ENCODE measurements around the gene KRTAP3-3.

- TF ChIP-seq EP300 (IDR thresholded peaks at IDR 0.05) (no peak), POLR2A (IDR thresholded peaks at IDR 0.05) (no peak)
- TF ChIP-seq, protein P1, sequence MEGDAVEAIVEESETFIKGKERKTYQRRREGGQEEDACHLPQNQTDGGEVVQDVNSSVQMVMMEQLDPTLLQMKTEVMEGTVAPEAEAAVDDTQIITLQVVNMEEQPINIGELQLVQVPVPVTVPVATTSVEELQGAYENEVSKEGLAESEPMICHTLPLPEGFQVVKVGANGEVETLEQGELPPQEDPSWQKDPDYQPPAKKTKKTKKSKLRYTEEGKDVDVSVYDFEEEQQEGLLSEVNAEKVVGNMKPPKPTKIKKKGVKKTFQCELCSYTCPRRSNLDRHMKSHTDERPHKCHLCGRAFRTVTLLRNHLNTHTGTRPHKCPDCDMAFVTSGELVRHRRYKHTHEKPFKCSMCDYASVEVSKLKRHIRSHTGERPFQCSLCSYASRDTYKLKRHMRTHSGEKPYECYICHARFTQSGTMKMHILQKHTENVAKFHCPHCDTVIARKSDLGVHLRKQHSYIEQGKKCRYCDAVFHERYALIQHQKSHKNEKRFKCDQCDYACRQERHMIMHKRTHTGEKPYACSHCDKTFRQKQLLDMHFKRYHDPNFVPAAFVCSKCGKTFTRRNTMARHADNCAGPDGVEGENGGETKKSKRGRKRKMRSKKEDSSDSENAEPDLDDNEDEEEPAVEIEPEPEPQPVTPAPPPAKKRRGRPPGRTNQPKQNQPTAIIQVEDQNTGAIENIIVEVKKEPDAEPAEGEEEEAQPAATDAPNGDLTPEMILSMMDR (IDR thresholded peaks at IDR 0.05) = no peak
Measured at GRCh38 chr17:40956401-40957254, 37.3 kb downstream of the KRTAP3-3 start.
